SK-N-SH (cell line): Measurements from ENCODE around the gene ZBTB3. TPM values are rescaled to one million over a fixed set of nuclear protein-coding genes. Genes with fewer than 3 reads are reported as not detected.
A peak's percentile ranks its signal among the peaks of the same experiment; 100 is the strongest.

ENCODE experiments used
- CTCF ChIA-PET: fragments of 300-600, 350-600 bp; formaldehyde crosslinking; extraction: SDS; loops from one replicate; lab custom pipeline; 2021; lab: Yijun Ruan, JAX
- POLR2A ChIA-PET: fragments of 350-600 bp; sonication (Branson Sonifier 250); formaldehyde crosslinking; extraction: SDS; loops from one replicate; lab custom pipeline; 2020; ENCODE audit warnings: antibody characterized with exemption, inconsistent platforms; lab: Yijun Ruan, JAX
- DNase-seq: peaks from one replicate; pipeline ENCODE4 v3.0.0; 2012
- H2AFZ ChIP-seq: fragments of 200-600 bp; sonication (generic); 2 replicates; pipeline ENCODE4 v1.8.1; 2016; ENCODE audit warnings: antibody characterized with exemption, mild to moderate bottlenecking, low read depth
- H3F3A ChIP-seq: fragments of 200-600 bp; sonication (generic); replicated peaks from 2 replicates; pipeline ENCODE3; 2016; ENCODE audit warnings: antibody characterized with exemption, mild to moderate bottlenecking; ENCODE audit not compliant: insufficient read depth
- H3K27ac ChIP-seq, 2 experiments: fragments of 200-500 bp in 1 of 2; fragments of 200-600 bp in 1 of 2; sonication (Bioruptor generic) in 1 of 2; sonication (generic), shearing (Covaris generic) in 1 of 2; 2 replicates each; pipeline versions ENCODE4 v1.5.1 to v1.6.1; 2014 to 2016; ENCODE audit warnings: low read depth in 2 of 2, inconsistent platforms in 1 of 2, low read length in 1 of 2, mild to moderate bottlenecking in 1 of 2, mixed read lengths in 1 of 2
- H3K27me3 ChIP-seq: fragments of 200-600 bp; sonication (generic), shearing (Covaris generic); 2 replicates; pipeline ENCODE4 v1.6.1; 2016; ENCODE audit warnings: mixed run types; ENCODE audit not compliant: insufficient read depth
- H3K36me3 ChIP-seq, 2 experiments: fragments of 200-500 bp in 1 of 2; fragments of 200-600 bp in 1 of 2; sonication (Bioruptor generic) in 1 of 2; sonication (generic) in 1 of 2; replicated peaks in 1 of 2; 2 replicates each; pipeline versions ENCODE3 to v1.5.1; 2014 to 2016; ENCODE audit warnings: low read length in 1 of 2, mild to moderate bottlenecking in 1 of 2; ENCODE audit not compliant: insufficient read depth in 2 of 2, control insufficient read depth in 1 of 2
- H3K4me1 ChIP-seq, 2 experiments: fragments of 200-500 bp in 1 of 2; fragments of 200-600 bp in 1 of 2; sonication (Bioruptor generic) in 1 of 2; sonication (generic), shearing (Covaris generic) in 1 of 2; 2 replicates each; pipeline versions ENCODE4 v1.5.1 to v1.6.1; 2014 to 2016; ENCODE audit warnings: low read depth in 1 of 2, low read length in 1 of 2, mixed run types in 1 of 2; ENCODE audit not compliant: insufficient read depth in 2 of 2, control insufficient read depth in 1 of 2
- H3K4me2 ChIP-seq: fragments of 200-600 bp; sonication (generic), shearing (Covaris generic); 2 replicates; pipeline ENCODE4 v1.6.1; 2017; ENCODE audit warnings: mixed run types
- H3K4me3 ChIP-seq, 2 experiments: fragments of 200-500 bp in 1 of 2; fragments of 200-600 bp in 1 of 2; sonication (Bioruptor generic) in 1 of 2; sonication (generic), shearing (Covaris generic) in 1 of 2; 2 replicates each; pipeline versions ENCODE4 v1.5.1 to v1.8.1; 2014 to 2016; ENCODE audit warnings: low read depth in 2 of 2, inconsistent platforms in 1 of 2, low read length in 1 of 2, mild to moderate bottlenecking in 1 of 2, mixed read lengths in 1 of 2, moderate library complexity in 1 of 2
- H3K79me2 ChIP-seq: fragments of 200-600 bp; sonication (generic); 2 replicates; pipeline ENCODE4 v1.8.1; 2017; ENCODE audit warnings: mild to moderate bottlenecking; ENCODE audit not compliant: insufficient read depth
- H3K9ac ChIP-seq: fragments of 200-600 bp; sonication (generic); 2 replicates; pipeline ENCODE4 v1.6.1; 2017; ENCODE audit warnings: mixed run types
- H3K9me2 ChIP-seq: fragments of 200-600 bp; sonication (generic); 2 replicates; pipeline ENCODE4 v1.6.1; 2017; ENCODE audit warnings: mixed run types
- H3K9me3 ChIP-seq: fragments of 200-600 bp; sonication (generic); 2 replicates; pipeline ENCODE4 v1.6.1; 2017; ENCODE audit warnings: mixed run types, mild to moderate bottlenecking, moderate library complexity
- H4K20me1 ChIP-seq: fragments of 200-600 bp; sonication (generic); 2 replicates; pipeline ENCODE4 v1.6.1; 2017; ENCODE audit warnings: mild to moderate bottlenecking, mixed run types; ENCODE audit not compliant: insufficient read depth
- CHD2 ChIP-seq: fragments of 150-350 bp; IDR thresholded peaks from 2 replicates; pipeline ENCODE4 v1.6.1; 2018; ENCODE audit warnings: low read length; ENCODE audit not compliant: partially characterized antibody
- ELF1 ChIP-seq: IDR thresholded peaks from 2 replicates; pipeline ENCODE4 v1.4.0; 2012
- EP300 ChIP-seq, 2 experiments: IDR thresholded peaks; 2 replicates each; pipeline versions ENCODE4 v1.4.0 to v1.6.1; 2012; ENCODE audit warnings: borderline replicate concordance in 1 of 2, low read depth in 1 of 2, low read length in 1 of 2
- EZH2phosphoT487 ChIP-seq: fragments of 200-600 bp; sonication (generic); IDR thresholded peaks from 2 replicates; pipeline ENCODE4 v1.6.1; 2017; ENCODE audit warnings: low read depth, mixed run types, mild to moderate bottlenecking, antibody characterized with exemption, moderate library complexity, borderline replicate concordance
- FOXM1 ChIP-seq: IDR thresholded peaks from 2 replicates; pipeline ENCODE4 v1.4.0; 2012; ENCODE audit warnings: low read depth, mild to moderate bottlenecking
- GABPA ChIP-seq: IDR thresholded peaks from 2 replicates; pipeline ENCODE4 v1.4.0; 2012; ENCODE audit warnings: low read depth, mild to moderate bottlenecking
- GATA2 ChIP-seq: sonication (generic); formaldehyde crosslinking; IDR thresholded peaks from 2 replicates; pipeline ENCODE4 v1.5.0; 2020; ENCODE audit warnings: mild to moderate bottlenecking, missing genetic modification reagents
- IRF3 ChIP-seq: fragments of 150-350 bp; IDR thresholded peaks from 2 replicates; pipeline ENCODE4 v1.6.1; 2016; ENCODE audit warnings: mild to moderate bottlenecking, low read depth, low read length
- JUND ChIP-seq: IDR thresholded peaks from 2 replicates; pipeline ENCODE4 v1.4.0; 2012
- MAX ChIP-seq: IDR thresholded peaks from 2 replicates; pipeline ENCODE4 v1.4.0; 2012; ENCODE audit warnings: low read depth
- MEF2A ChIP-seq: IDR thresholded peaks from 2 replicates; pipeline ENCODE4 v1.4.0; 2012; ENCODE audit warnings: low read depth, borderline replicate concordance
- NFIC ChIP-seq: IDR thresholded peaks from 2 replicates; pipeline ENCODE4 v1.4.0; 2012; ENCODE audit warnings: borderline replicate concordance
- NRF1 ChIP-seq: IDR thresholded peaks from 2 replicates; pipeline ENCODE4 v1.6.1; 2012; ENCODE audit warnings: low read depth, mild to moderate bottlenecking, low read length
- PBX3 ChIP-seq: IDR thresholded peaks from 2 replicates; pipeline ENCODE4; 2012
- POLR2AphosphoS5 ChIP-seq: IDR thresholded peaks from 2 replicates; pipeline ENCODE4 v1.6.1; 2012; ENCODE audit warnings: low read depth, low read length
- RAD21 ChIP-seq: IDR thresholded peaks from 2 replicates; pipeline ENCODE4 v1.6.1; 2012; ENCODE audit warnings: mild to moderate bottlenecking, low read length
- SIN3A ChIP-seq: IDR thresholded peaks from 2 replicates; pipeline ENCODE4 v1.6.1; 2012; ENCODE audit warnings: low read depth, mild to moderate bottlenecking, low read length, moderate library complexity, borderline replicate concordance
- TEAD4 ChIP-seq: IDR thresholded peaks from 2 replicates; pipeline ENCODE4 v1.4.0; 2012; ENCODE audit warnings: mild to moderate bottlenecking, borderline replicate concordance; ENCODE audit not compliant: insufficient read depth
- YY1 ChIP-seq: IDR thresholded peaks from 2 replicates; pipeline ENCODE4 v1.4.0; 2012; ENCODE audit warnings: low read depth, mild to moderate bottlenecking
- WGBS: methylation state at CpG from one replicate; pipeline ENCODE4 v1.1.6; 2017; ENCODE audit warnings: low lambda C conversion rate; 5-methylcytosine and 5-hydroxymethylcytosine counted together
- polyA plus RNA-seq, 3 experiments: library from polyadenylated mRNA; depleted of rRNA; stranded (reverse); fragments of >200 nt; gene quantifications; 2 replicates each; pipeline ENCODE4 v1.2.3, GENCODE V29; 2012
- TF ChIP-seq, protein P1 (sequence below): fragments of 200-600 bp; sonication (generic); IDR thresholded peaks from 2 replicates; pipeline ENCODE4 v1.6.1; 2017; ENCODE audit warnings: antibody characterized with exemption, mild to moderate bottlenecking, moderate library complexity
- TF ChIP-seq, protein P2 (sequence below): fragments of 150-350 bp; IDR thresholded peaks from 2 replicates; pipeline ENCODE4 v1.6.1; 2017; ENCODE audit warnings: antibody characterized with exemption, low read length, low read depth, borderline replicate concordance
- TF ChIP-seq, protein P3 (sequence below): IDR thresholded peaks from 2 replicates; pipeline ENCODE4 v1.4.0; 2012; ENCODE audit warnings: low read depth, borderline replicate concordance

Gene ZBTB3
- polyA plus RNA-seq, 1 of the 3 experiments (the other 2 are of a cell fraction), result 2.1 TPM

DNA sequence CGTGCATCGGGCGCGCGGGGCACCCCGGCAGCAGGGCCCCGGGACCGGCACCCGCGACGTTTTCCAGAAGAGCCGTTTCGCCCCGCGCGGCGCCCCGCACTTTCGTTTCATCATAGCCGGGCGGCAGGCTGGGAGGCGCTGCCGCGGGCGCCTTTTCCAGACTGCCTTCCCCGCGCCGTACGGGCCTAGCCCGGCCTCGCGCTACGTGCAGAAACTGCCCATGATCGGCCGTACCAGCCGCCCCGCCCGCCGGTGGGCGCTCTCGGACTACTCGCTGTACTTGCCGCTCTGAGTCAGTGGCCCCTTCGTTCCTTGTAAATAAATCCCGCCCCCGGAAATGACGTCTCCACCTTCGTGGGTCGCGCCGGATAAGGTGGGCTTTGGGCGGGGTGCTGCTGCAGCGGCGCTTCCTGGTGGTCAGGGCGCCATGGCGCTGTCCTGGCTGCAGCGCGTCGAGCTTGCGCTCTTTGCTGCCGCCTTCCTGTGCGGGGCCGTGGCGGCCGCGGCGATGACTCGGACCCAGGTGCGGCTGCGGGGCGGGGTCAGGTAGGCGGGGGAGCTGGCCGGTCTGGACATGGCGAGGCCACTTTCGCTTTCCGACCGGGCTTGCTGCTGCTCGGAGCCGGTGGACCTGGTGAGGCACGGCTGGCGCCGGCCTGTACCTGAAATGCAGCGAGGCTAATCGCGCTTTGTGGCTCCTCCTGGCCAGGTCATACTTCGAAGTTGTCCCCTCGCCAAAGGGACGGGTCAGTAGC, 33.2 kb upstream of the ZBTB3 start, which contains the start of gene TMEM179B (continued):
- TF ChIP-seq, protein P1, sequence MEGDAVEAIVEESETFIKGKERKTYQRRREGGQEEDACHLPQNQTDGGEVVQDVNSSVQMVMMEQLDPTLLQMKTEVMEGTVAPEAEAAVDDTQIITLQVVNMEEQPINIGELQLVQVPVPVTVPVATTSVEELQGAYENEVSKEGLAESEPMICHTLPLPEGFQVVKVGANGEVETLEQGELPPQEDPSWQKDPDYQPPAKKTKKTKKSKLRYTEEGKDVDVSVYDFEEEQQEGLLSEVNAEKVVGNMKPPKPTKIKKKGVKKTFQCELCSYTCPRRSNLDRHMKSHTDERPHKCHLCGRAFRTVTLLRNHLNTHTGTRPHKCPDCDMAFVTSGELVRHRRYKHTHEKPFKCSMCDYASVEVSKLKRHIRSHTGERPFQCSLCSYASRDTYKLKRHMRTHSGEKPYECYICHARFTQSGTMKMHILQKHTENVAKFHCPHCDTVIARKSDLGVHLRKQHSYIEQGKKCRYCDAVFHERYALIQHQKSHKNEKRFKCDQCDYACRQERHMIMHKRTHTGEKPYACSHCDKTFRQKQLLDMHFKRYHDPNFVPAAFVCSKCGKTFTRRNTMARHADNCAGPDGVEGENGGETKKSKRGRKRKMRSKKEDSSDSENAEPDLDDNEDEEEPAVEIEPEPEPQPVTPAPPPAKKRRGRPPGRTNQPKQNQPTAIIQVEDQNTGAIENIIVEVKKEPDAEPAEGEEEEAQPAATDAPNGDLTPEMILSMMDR, result peak; percentile 49
- TF ChIP-seq PBX3 (peak; percentile 59), ELF1 (peak; percentile 93), MEF2A (no peak), RAD21 (peak; percentile 27; the same call in 1 of the 2 replicates), GABPA (peak; percentile 92), YY1 (peak; percentile 85), CHD2 (peak; percentile 72), POLR2AphosphoS5 (peak; percentile 96), MAX (peak; percentile 68), NFIC (no peak), GATA2 (CRISPR knock-in tag) (no peak), EP300 (IDR thresholded peaks at IDR 0.05; ENCODE audit: borderline replicate concordance in 1 of 2, low read depth in 1 of 2, low read length in 1 of 2) (peak in 1 of 2 experiments; percentile 15; a peak in 1 of 4 replicates), TEAD4 (no peak)
- TF ChIP-seq, protein P2, sequence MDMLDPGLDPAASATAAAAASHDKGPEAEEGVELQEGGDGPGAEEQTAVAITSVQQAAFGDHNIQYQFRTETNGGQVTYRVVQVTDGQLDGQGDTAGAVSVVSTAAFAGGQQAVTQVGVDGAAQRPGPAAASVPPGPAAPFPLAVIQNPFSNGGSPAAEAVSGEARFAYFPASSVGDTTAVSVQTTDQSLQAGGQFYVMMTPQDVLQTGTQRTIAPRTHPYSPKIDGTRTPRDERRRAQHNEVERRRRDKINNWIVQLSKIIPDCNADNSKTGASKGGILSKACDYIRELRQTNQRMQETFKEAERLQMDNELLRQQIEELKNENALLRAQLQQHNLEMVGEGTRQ, result no peak

- peak overlapping the region; percentile 76 to 87 for H3K4me3 ChIP-seq
- H3F3A ChIP-seq, result peaks cover 34% of the 10 kb centered on the region
- ChIA-PET CTCF (interaction anchor here (0.5 to 6.6 kb wide), 59 partner anchors 10 to 1497 kb away, joined by 3 to 130 read pairs (median 5); partner anchors contain the start of genes B3GAT3, HNRNPUL2, NXF1 and POLR2G), POLR2A (interaction anchor here (0.6 to 2.8 kb wide), 16 partner anchors 9 to 195 kb away, joined by 3 to 35 read pairs (median 5); partner anchors contain the start of genes HNRNPUL2, SLC3A2, TAF6L and TUT1)
- H3K36me3 ChIP-seq, result peaks cover 23 to 35% of the 10 kb centered on the region in 2 experiments
- H4K20me1 ChIP-seq, result no peaks in the 10 kb centered on the region
- H3K79me2 ChIP-seq, result peaks cover 51% of the 10 kb centered on the region
- no peaks in the 10 kb centered on the region for H3K9me2 ChIP-seq
- 7% methylated on average over 10 of the region's 51 CpGs for WGBS
- peak overlapping the region; percentile 65 to 78; a peak in 3 of 4 replicates for H3K27ac ChIP-seq
- H3K9me3 ChIP-seq, result no peaks in the 10 kb centered on the region
- H3K9ac ChIP-seq, result peak overlapping the region; percentile 74
- H3K4me1 ChIP-seq, result peaks cover 4 to 24% of the 10 kb centered on the region in 2 experiments
- H3K4me2 ChIP-seq, result peak overlapping the region; percentile 83
- no peaks in the 10 kb centered on the region for H3K27me3 ChIP-seq
- peak; percentile 94 for DNase-seq
- H2AFZ ChIP-seq, result no peak overlapping the region
- TF ChIP-seq, protein P2, result no peak
- TF ChIP-seq NRF1 (no peak), IRF3 (no peak), EZH2phosphoT487 (no peak), FOXM1 (0 out of 2 replicates have a peak, but pooled peaks have one; percentile 13), JUND (no peak), GATA2 (CRISPR knock-in tag) (no peak), SIN3A (peak; percentile 89; the same call in 1 of the 2 replicates), MAX (peak; percentile 48; the same call in 1 of the 2 replicates)
- TF ChIP-seq, protein P3, sequence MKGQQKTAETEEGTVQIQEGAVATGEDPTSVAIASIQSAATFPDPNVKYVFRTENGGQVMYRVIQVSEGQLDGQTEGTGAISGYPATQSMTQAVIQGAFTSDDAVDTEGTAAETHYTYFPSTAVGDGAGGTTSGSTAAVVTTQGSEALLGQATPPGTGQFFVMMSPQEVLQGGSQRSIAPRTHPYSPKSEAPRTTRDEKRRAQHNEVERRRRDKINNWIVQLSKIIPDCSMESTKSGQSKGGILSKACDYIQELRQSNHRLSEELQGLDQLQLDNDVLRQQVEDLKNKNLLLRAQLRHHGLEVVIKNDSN, result no peak
Observed at GRCh38 chr11:62786318-62787004, 32.5 kb upstream of the ZBTB3 start.
